ENCODE results near the gene SYT8.

GRCh38 chr11:1807264-1807995 is 27.4 kb upstream of the SYT8 start:
- TF ChIP-seq CTCF (IDR thresholded peaks at IDR 0.05; ENCODE audit: poor library complexity, severe bottlenecking) (no peak), EP300 (conservative IDR thresholded peaks at IDR 0.05; ENCODE audit: poor library complexity, severe bottlenecking) (no peak), POLR2AphosphoS5 (IDR thresholded peaks at IDR 0.05) (no peak), TAF1 (IDR thresholded peaks at IDR 0.05; ENCODE audit: low read depth) (no peak), EZH2 (IDR thresholded peaks at IDR 0.05; ENCODE audit: borderline replicate concordance, insufficient read depth, low read length, poor library complexity, severe bottlenecking) (no peak)

All from neural cell (in vitro differentiated cells).